Measurements from ENCODE around the gene OR2AJ1.

Gene OR2AJ1

GRCh38 chr1:247962911-247963588 is 38.4 kb downstream of the OR2AJ1 start:
- no peak for DNase-seq

GRCh38 chr1:247964933-247965332 is 40.2 kb downstream of the OR2AJ1 start, which contains the start of gene OR2AK2:
OR2AK2 (plus strand) TSS chr1:247965233; CDS start chr1:247965377, 144 bp downstream.
- DNase-seq: no peak

- no peak for DNase-seq
These were observed 42.0 kb downstream of the OR2AJ1 start for GRCh38 chr1:247966532-247967204.

Data from CD4-positive, alpha-beta T cell treated with Interferon gamma for 1 hour (primary cell).